SK-N-SH treated with all-trans-retinoic acid at 6 μM for 48 hours (cell line): ENCODE measurements around the gene LPCAT3.

ENCODE experiments used
- ATAC-seq: fragments of 200-7000 bp; cut with Tn5 transposase; 3 replicates; pipeline ENCODE4 v1.9.1; 2020; ENCODE audit warnings: mild to moderate bottlenecking, moderate library complexity
- ARNTL ChIP-seq: fragments of 450-650 bp; formaldehyde crosslinking; IDR thresholded peaks from 2 replicates; pipeline ENCODE4 v1.5.0; 2020; ENCODE audit warnings: low read depth, mild to moderate bottlenecking, moderate library complexity, borderline replicate concordance
- BACH2 ChIP-seq: fragments of 250-450 bp; sonication (Bioruptor Pico); IDR thresholded peaks from 2 replicates; pipeline ENCODE4 v1.9.0; 2021; ENCODE audit warnings: mild to moderate bottlenecking, borderline replicate concordance
- CREB5 ChIP-seq: fragments of 250-450 bp; sonication (Bioruptor Pico); IDR thresholded peaks from 2 replicates; pipeline ENCODE4 v1.5.1; 2020; ENCODE audit warnings: low read depth, mild to moderate bottlenecking, moderate library complexity
- CSDC2 ChIP-seq: fragments of 250-450 bp; sonication (Bioruptor Pico); IDR thresholded peaks from 2 replicates; pipeline ENCODE4 v1.5.0; 2020; ENCODE audit warnings: mild to moderate bottlenecking, moderate library complexity
- CSRNP3 ChIP-seq: fragments of 250-450 bp; sonication (Bioruptor Pico); IDR thresholded peaks from 2 replicates; pipeline ENCODE4 v1.5.1; 2021; ENCODE audit warnings: mild to moderate bottlenecking, moderate library complexity
- ESRRG ChIP-seq: fragments of 250-450 bp; sonication (Bioruptor Pico); IDR thresholded peaks from 2 replicates; pipeline ENCODE4 v1.6.1; 2021; ENCODE audit warnings: mild to moderate bottlenecking
- GLIS3 ChIP-seq: fragments of 250-450 bp; sonication (Bioruptor Pico); IDR thresholded peaks from 2 replicates; pipeline ENCODE4 v1.5.0; 2020; ENCODE audit warnings: mild to moderate bottlenecking, moderate library complexity
- ISL1 ChIP-seq: fragments of 250-450 bp; sonication (Bioruptor Pico); IDR thresholded peaks from 2 replicates; pipeline ENCODE4 v2.1.2; 2022; ENCODE audit warnings: mild to moderate bottlenecking, moderate library complexity
- OSR1 ChIP-seq: fragments of 250-450 bp; sonication (Bioruptor Pico); IDR thresholded peaks from 2 replicates; pipeline ENCODE4 v1.8.0; 2022; ENCODE audit warnings: moderate library complexity, mild to moderate bottlenecking, inconsistent platforms
- POU6F1 ChIP-seq: fragments of 250-450 bp; sonication (Bioruptor Pico); IDR thresholded peaks from 2 replicates; pipeline ENCODE4 v1.8.0; 2021; ENCODE audit warnings: low read depth, mild to moderate bottlenecking, moderate library complexity, borderline replicate concordance
- PPARA ChIP-seq: fragments of 250-450 bp; sonication (Bioruptor Pico); IDR thresholded peaks from 2 replicates; pipeline ENCODE4 v1.5.0; 2020; ENCODE audit warnings: mild to moderate bottlenecking, borderline replicate concordance
- RARB ChIP-seq: fragments of 250-450 bp; sonication (Bioruptor Pico); IDR thresholded peaks from 2 replicates; pipeline ENCODE4 v1.8.0; 2021; ENCODE audit warnings: mild to moderate bottlenecking, moderate library complexity
- SNAI2 ChIP-seq: fragments of 250-450 bp; sonication (Bioruptor Pico); IDR thresholded peaks from 2 replicates; pipeline ENCODE4 v1.5.0; 2020; ENCODE audit warnings: mild to moderate bottlenecking, moderate library complexity
- TCF4 ChIP-seq: fragments of 250-450 bp; sonication (Bioruptor Pico); IDR thresholded peaks from 2 replicates; pipeline ENCODE4 v1.8.0; 2021; ENCODE audit warnings: mild to moderate bottlenecking, moderate library complexity, borderline replicate concordance
- TOX ChIP-seq: fragments of 250-450 bp; sonication (Bioruptor Pico); IDR thresholded peaks from 2 replicates; pipeline ENCODE4 v1.8.0; 2021; ENCODE audit warnings: mild to moderate bottlenecking, moderate library complexity, borderline replicate concordance
- TSHZ2 ChIP-seq: fragments of 250-450 bp; sonication (Bioruptor Pico); IDR thresholded peaks from 2 replicates; pipeline ENCODE4 v1.5.0; 2020; ENCODE audit warnings: mild to moderate bottlenecking, moderate library complexity
- ZC3H10 ChIP-seq: fragments of 250-450 bp; sonication (Bioruptor Pico); IDR thresholded peaks from 2 replicates; pipeline ENCODE4 v1.5.1; 2021; ENCODE audit warnings: mild to moderate bottlenecking, moderate library complexity
- ZFP3 ChIP-seq: fragments of 250-450 bp; sonication (Bioruptor Pico); IDR thresholded peaks from 2 replicates; pipeline ENCODE4 v1.5.0; 2020; ENCODE audit warnings: mild to moderate bottlenecking, moderate library complexity
- ZFP30 ChIP-seq: fragments of 450-650 bp; formaldehyde crosslinking; IDR thresholded peaks from 2 replicates; pipeline ENCODE4 v1.5.0; 2022; ENCODE audit warnings: mild to moderate bottlenecking, moderate library complexity
- ZNF565 ChIP-seq: fragments of 450-650 bp; formaldehyde crosslinking; conservative IDR thresholded peaks from 2 replicates; pipeline ENCODE4 v1.5.0; 2020; ENCODE audit warnings: low read depth, mild to moderate bottlenecking, moderate library complexity
- ZNF8 ChIP-seq: fragments of 450-650 bp; formaldehyde crosslinking; IDR thresholded peaks from 2 replicates; pipeline ENCODE4 v1.5.0; 2020; ENCODE audit warnings: mild to moderate bottlenecking, moderate library complexity

The LPCAT3 gene

GRCh38 chr12:6945613-6946012 lies 72.7 kb downstream of the LPCAT3 start:
- TF ChIP-seq ZNF565 (CRISPR knock-in tag), result no peak
- TF ChIP-seq TSHZ2 (CRISPR knock-in tag), result no peak
- TF ChIP-seq CSDC2 (CRISPR knock-in tag), result no peak
- no peak for TF ChIP-seq ZFP30 (CRISPR knock-in tag)
- TF ChIP-seq POU6F1, result no peak
- no peak for TF ChIP-seq OSR1 (CRISPR knock-in tag)
- no peak for TF ChIP-seq CSRNP3 (CRISPR knock-in tag)
- TF ChIP-seq TCF4, result no peak
- no peak for TF ChIP-seq TOX (CRISPR knock-in tag)
- no peak for TF ChIP-seq GLIS3 (CRISPR knock-in tag)
- TF ChIP-seq ARNTL (CRISPR knock-in tag), result no peak
- ATAC-seq, result no peak

GRCh38 chr12:6944381-6945186 lies 73.7 kb downstream of the LPCAT3 start:
- ATAC-seq, result peak; percentile 77
- TF ChIP-seq ZFP3 (CRISPR knock-in tag) (no peak), ARNTL (CRISPR knock-in tag) (0 out of 2 replicates have a peak, but pooled peaks have one; percentile 10)

- peak; percentile 70 for ATAC-seq
- TF ChIP-seq ZC3H10 (CRISPR knock-in tag) (peak; percentile 98), TCF4 (peak; percentile 79), ARNTL (CRISPR knock-in tag) (peak; percentile 92), ZFP30 (CRISPR knock-in tag) (peak; percentile 83), TOX (CRISPR knock-in tag) (peak; percentile 98), ISL1 (no peak), POU6F1 (peak; percentile 99), ZFP3 (CRISPR knock-in tag) (peak; percentile 66; the same call in 1 of the 2 replicates), BACH2 (CRISPR knock-in tag) (no peak), ESRRG (CRISPR knock-in tag) (peak; percentile 99), PPARA (CRISPR knock-in tag) (peak; percentile 97), ZNF8 (CRISPR knock-in tag) (peak; percentile 80), RARB (CRISPR knock-in tag) (peak; percentile 99), CSRNP3 (CRISPR knock-in tag) (peak; percentile 99), SNAI2 (CRISPR knock-in tag) (peak; percentile 94), TSHZ2 (CRISPR knock-in tag) (peak; percentile 90), CREB5 (peak; percentile 100)
Measured at GRCh38 chr12:6943722-6944380, 74.4 kb downstream of the LPCAT3 start, which contains the start of the genes C12orf57 and RNU7-1. C12orf57 (plus strand) TSS chr12:6944022; CDS start chr12:6944122, 100 bp downstream. RNU7-1 (plus strand) TSS chr12:6943816.
